H9 (cell line): ENCODE data around the gene LBHD2. TPM values are rescaled to one million over a fixed set of nuclear protein-coding genes. Genes with fewer than 3 reads are reported as not detected.

Source experiments
- DNase-seq: peaks from one replicate; pipeline ENCODE4 v3.0.0-alpha.2; 2017
- H2AFZ ChIP-seq: one replicate; pipeline ENCODE4 v1.6.1; 2013; ENCODE audit warnings: mild to moderate bottlenecking, low read length, control low read depth, moderate library complexity
- H2AK5ac ChIP-seq: 2 replicates; pipeline ENCODE4 v1.6.1; 2013; ENCODE audit warnings: low read length, control low read depth, mixed read lengths; ENCODE audit not compliant: insufficient read length
- H2BK120ac ChIP-seq: one replicate; pipeline ENCODE4 v1.6.1; 2013; ENCODE audit warnings: low read depth, mild to moderate bottlenecking, low read length, control low read depth, inconsistent platforms; ENCODE audit not compliant: poor library complexity, severe bottlenecking
- H2BK12ac ChIP-seq: 2 replicates; pipeline ENCODE4 v1.6.1; 2013; ENCODE audit warnings: low read length, control low read depth, mixed read lengths, low read depth; ENCODE audit not compliant: insufficient read length
- H2BK15ac ChIP-seq: 2 replicates; pipeline ENCODE4 v1.6.1; 2013; ENCODE audit warnings: low read depth, low read length, control low read depth
- H2BK20ac ChIP-seq: one replicate; pipeline ENCODE4 v1.6.1; 2013; ENCODE audit warnings: low read depth, mild to moderate bottlenecking, low read length, control low read depth, inconsistent platforms; ENCODE audit not compliant: poor library complexity, severe bottlenecking
- H2BK5ac ChIP-seq: 2 replicates; pipeline ENCODE4 v1.6.1; 2013; ENCODE audit warnings: low read length, control low read depth, mixed read lengths; ENCODE audit not compliant: insufficient read length
- H3K14ac ChIP-seq: 2 replicates; pipeline ENCODE4 v1.6.1; 2013; ENCODE audit warnings: low read length, control low read depth; ENCODE audit not compliant: insufficient read depth
- H3K18ac ChIP-seq: 2 replicates; pipeline ENCODE4 v1.6.1; 2013; ENCODE audit warnings: low read depth, mild to moderate bottlenecking, mixed read lengths, low read length, control low read depth; ENCODE audit not compliant: insufficient read length
- H3K23ac ChIP-seq: 2 replicates; pipeline ENCODE4 v1.6.1; 2013; ENCODE audit warnings: low read length, control low read depth, mixed read lengths, low read depth; ENCODE audit not compliant: insufficient read length
- H3K23me2 ChIP-seq: 2 replicates; pipeline ENCODE4 v1.6.1; 2013; ENCODE audit warnings: low read depth, mild to moderate bottlenecking, mixed read lengths, low read length, control low read depth; ENCODE audit not compliant: insufficient read length, poor library complexity, severe bottlenecking
- H3K27ac ChIP-seq: 2 replicates; pipeline ENCODE4 v1.5.1; 2013; ENCODE audit warnings: low read length, control low read depth, mixed read lengths, low read depth; ENCODE audit not compliant: insufficient read length
- H3K27me3 ChIP-seq: 2 replicates; pipeline ENCODE4 v1.6.1; 2013; ENCODE audit warnings: low read length, control low read depth, inconsistent platforms; ENCODE audit not compliant: insufficient read depth
- H3K4ac ChIP-seq: 2 replicates; pipeline ENCODE4 v1.6.1; 2013; ENCODE audit warnings: low read depth, mild to moderate bottlenecking, control low read depth, inconsistent platforms, low read length, moderate library complexity
- H3K4me1 ChIP-seq: 2 replicates; pipeline ENCODE4 v1.6.1; 2013; ENCODE audit warnings: low read length, control low read depth, inconsistent platforms; ENCODE audit not compliant: insufficient read depth
- H3K4me2 ChIP-seq: 2 replicates; pipeline ENCODE4 v1.6.1; 2013; ENCODE audit warnings: low read length, control low read depth, mixed read lengths; ENCODE audit not compliant: insufficient read length, insufficient read depth
- H3K56ac ChIP-seq: 2 replicates; pipeline ENCODE4 v1.6.1; 2013; ENCODE audit warnings: low read depth, mild to moderate bottlenecking, mixed read lengths, low read length, control low read depth; ENCODE audit not compliant: insufficient read length
- H3K79me1 ChIP-seq: 2 replicates; pipeline ENCODE4 v1.6.1; 2013; ENCODE audit warnings: low read depth, mild to moderate bottlenecking, moderate library complexity, low read length, control low read depth, inconsistent platforms; ENCODE audit not compliant: insufficient read depth, poor library complexity, severe bottlenecking
- H3K79me2 ChIP-seq: 2 replicates; pipeline ENCODE4 v1.6.1; 2013; ENCODE audit warnings: low read length, control low read depth, inconsistent platforms; ENCODE audit not compliant: insufficient read depth
- H3K9ac ChIP-seq: 2 replicates; pipeline ENCODE4 v1.6.1; 2013; ENCODE audit warnings: low read length, control low read depth, mixed read lengths; ENCODE audit not compliant: insufficient read length; ENCODE audit errors: extremely low read depth
- H3K9me3 ChIP-seq: one replicate; pipeline ENCODE4 v1.6.1; 2013; ENCODE audit warnings: low read depth, low read length, inconsistent platforms; ENCODE audit not compliant: control insufficient read depth
- H3T11ph ChIP-seq: one replicate; pipeline ENCODE4 v1.6.1; 2013; ENCODE audit warnings: mild to moderate bottlenecking, low read length, control low read depth, inconsistent platforms
- H4K20me1 ChIP-seq: one replicate; pipeline ENCODE4 v1.6.1; 2013; ENCODE audit not compliant: control insufficient read depth, insufficient read length, insufficient read depth
- H4K5ac ChIP-seq: 2 replicates; pipeline ENCODE4 v1.6.1; 2013; ENCODE audit warnings: low read depth, mild to moderate bottlenecking, mixed read lengths, low read length, control low read depth; ENCODE audit not compliant: insufficient read length
- H4K8ac ChIP-seq: replicated peaks from 2 replicates; pipeline ENCODE4 v1.6.1; 2013; ENCODE audit warnings: low read length, control low read depth, mixed read lengths, low read depth; ENCODE audit not compliant: insufficient read length
- H4K91ac ChIP-seq: 2 replicates; pipeline ENCODE4 v1.6.1; 2013; ENCODE audit warnings: low read depth, mild to moderate bottlenecking, moderate library complexity, mixed read lengths, low read length, control low read depth; ENCODE audit not compliant: insufficient read length
- H3K27ac Mint-ChIP-seq, 3 experiments: 2 replicates in 2 of 3; 3 replicates in 1 of 3; pipeline ENCODE4 v1.8.0; 2020 to 2021; ENCODE audit warnings: mixed read lengths in 3 of 3, mild to moderate bottlenecking in 1 of 3, moderate library complexity in 1 of 3
- H3K27me3 Mint-ChIP-seq: 2 replicates; pipeline ENCODE4 v1.8.0; 2021; ENCODE audit warnings: low read depth, mild to moderate bottlenecking, moderate library complexity, mixed read lengths
- H3K36me3 Mint-ChIP-seq, 3 experiments: 2 replicates in 2 of 3; 3 replicates in 1 of 3; pipeline ENCODE4 v1.8.0; 2020 to 2021; ENCODE audit warnings: low read depth in 3 of 3, mixed read lengths in 3 of 3; ENCODE audit not compliant: insufficient read depth in 1 of 3
- H3K4me1 Mint-ChIP-seq, 2 experiments: 2 replicates each; pipeline ENCODE4 v1.8.0; 2020; ENCODE audit warnings: mixed read lengths in 2 of 2
- H3K4me3 Mint-ChIP-seq, 2 experiments: 2 replicates in 1 of 2; 3 replicates in 1 of 2; pipeline ENCODE4 v1.8.0; 2020 to 2021; ENCODE audit warnings: mild to moderate bottlenecking in 2 of 2, mixed read lengths in 2 of 2, moderate library complexity in 1 of 2
- H3K9me3 Mint-ChIP-seq, 2 experiments: 2 replicates in 1 of 2; 3 replicates in 1 of 2; pipeline ENCODE4 v1.8.0; 2020; ENCODE audit warnings: mild to moderate bottlenecking in 2 of 2, mixed read lengths in 2 of 2, moderate library complexity in 1 of 2
- WGBS: extraction: QIAGEN DNeasy Blood & Tissue Kit; methylation state at CpG from one replicate; pipeline ENCODE4 v1.1.7; 2013; ENCODE audit warnings: missing lambda C conversion rate, low lambda C conversion rate, mixed read lengths; ENCODE audit not compliant: insufficient read length; ENCODE audit errors: extremely low coverage; 5-methylcytosine and 5-hydroxymethylcytosine counted together
- total RNA-seq: library from RNA; stranded (reverse); gene quantifications from 2 replicates; pipeline ENCODE4 v1.2.1, GENCODE V29; 2021
- TF ChIP-seq, protein P1 (sequence below): fragments of 200-600 bp; sonication (generic); conservative IDR thresholded peaks from 3 replicates; pipeline ENCODE4 v1.8.0; 2021; ENCODE audit warnings: antibody characterized with exemption, mild to moderate bottlenecking

The LBHD2 gene
- total RNA-seq, 1 experiment from 2014 or later, result not detected

DNA sequence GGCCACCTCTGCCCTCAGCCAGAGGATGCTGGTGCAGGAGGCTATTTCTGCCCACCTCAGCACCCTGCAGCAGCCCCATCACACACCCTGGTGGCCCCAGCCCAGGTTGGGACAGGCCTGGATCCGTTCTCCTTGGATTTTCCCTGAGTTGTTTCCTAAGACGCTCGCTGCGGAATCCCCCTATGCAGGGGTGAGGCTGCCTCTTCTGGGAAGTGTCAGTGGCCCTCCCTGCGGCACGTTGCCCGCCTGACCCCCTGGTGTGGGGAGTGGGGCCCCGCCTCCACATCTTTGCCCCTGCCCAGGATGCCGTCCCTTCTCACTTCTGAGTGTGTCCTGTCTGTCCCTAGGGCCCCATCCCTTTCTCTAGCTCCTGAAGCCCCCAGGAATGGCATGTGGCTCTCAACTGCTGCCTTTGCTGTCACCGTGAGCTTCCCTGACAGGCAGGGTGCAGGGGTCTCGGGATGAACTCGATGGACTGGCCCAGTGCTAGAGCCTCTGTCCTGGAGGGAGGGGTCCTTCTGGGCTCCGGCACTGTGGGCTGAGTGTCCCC lies 9.9 kb downstream of the LBHD2 start:
- Mint-ChIP-seq H3K36me3 (no peaks in the 10 kb centered on the region), H3K4me1 (peaks cover 15 to 37% of the 10 kb centered on the region in 2 experiments), H3K4me3 (no peak overlapping the region), H3K27me3 (peaks cover 11% of the 10 kb centered on the region), H3K27ac (no peak overlapping the region), H3K9me3 (no peaks in the 10 kb centered on the region)
- H4K91ac ChIP-seq, result no peak overlapping the region
- H3K4me1 ChIP-seq, result no peaks in the 10 kb centered on the region; the same call in 1 of the 2 replicates
- no peak overlapping the region for H3K9ac ChIP-seq
- H3K9me3 ChIP-seq, result no peaks in the 10 kb centered on the region
- H2AFZ ChIP-seq, result no peak overlapping the region
- no peak overlapping the region for H3T11ph ChIP-seq
- TF ChIP-seq, protein P1, sequence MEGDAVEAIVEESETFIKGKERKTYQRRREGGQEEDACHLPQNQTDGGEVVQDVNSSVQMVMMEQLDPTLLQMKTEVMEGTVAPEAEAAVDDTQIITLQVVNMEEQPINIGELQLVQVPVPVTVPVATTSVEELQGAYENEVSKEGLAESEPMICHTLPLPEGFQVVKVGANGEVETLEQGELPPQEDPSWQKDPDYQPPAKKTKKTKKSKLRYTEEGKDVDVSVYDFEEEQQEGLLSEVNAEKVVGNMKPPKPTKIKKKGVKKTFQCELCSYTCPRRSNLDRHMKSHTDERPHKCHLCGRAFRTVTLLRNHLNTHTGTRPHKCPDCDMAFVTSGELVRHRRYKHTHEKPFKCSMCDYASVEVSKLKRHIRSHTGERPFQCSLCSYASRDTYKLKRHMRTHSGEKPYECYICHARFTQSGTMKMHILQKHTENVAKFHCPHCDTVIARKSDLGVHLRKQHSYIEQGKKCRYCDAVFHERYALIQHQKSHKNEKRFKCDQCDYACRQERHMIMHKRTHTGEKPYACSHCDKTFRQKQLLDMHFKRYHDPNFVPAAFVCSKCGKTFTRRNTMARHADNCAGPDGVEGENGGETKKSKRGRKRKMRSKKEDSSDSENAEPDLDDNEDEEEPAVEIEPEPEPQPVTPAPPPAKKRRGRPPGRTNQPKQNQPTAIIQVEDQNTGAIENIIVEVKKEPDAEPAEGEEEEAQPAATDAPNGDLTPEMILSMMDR, result no peak
- DNase-seq, result no peak
- peaks cover 4% of the 10 kb centered on the region for H3K23me2 ChIP-seq
- no peak overlapping the region for H2BK15ac ChIP-seq
- no peak overlapping the region for H3K4ac ChIP-seq
- no peaks in the 10 kb centered on the region; the same call in 1 of the 2 replicates for H3K27me3 ChIP-seq
- no peak overlapping the region for H4K5ac ChIP-seq
- H3K79me2 ChIP-seq, result no peaks in the 10 kb centered on the region
- no peak overlapping the region for H3K18ac ChIP-seq
- H3K14ac ChIP-seq, result no peak overlapping the region
- H2AK5ac ChIP-seq, result no peak overlapping the region
- H3K27ac ChIP-seq, result no peak overlapping the region
- H2BK120ac ChIP-seq, result no peak overlapping the region
- H3K23ac ChIP-seq, result no peak overlapping the region
- no peak overlapping the region for H2BK12ac ChIP-seq
- H3K79me1 ChIP-seq, result no peaks in the 10 kb centered on the region
- H4K8ac ChIP-seq, result no peak overlapping the region
- H3K56ac ChIP-seq, result no peak overlapping the region
- H2BK5ac ChIP-seq, result no peak overlapping the region
- WGBS, result no CpG with 5 or more reads among the region's 13 CpGs
- H4K20me1 ChIP-seq, result no peaks in the 10 kb centered on the region
- no peak overlapping the region for H3K4me2 ChIP-seq
- H2BK20ac ChIP-seq, result no peak overlapping the region
